Thymus (tissue), 11 donors: ENCODE data around the gene MED31. TPM values are rescaled to one million over a fixed set of nuclear protein-coding genes. Genes with fewer than 3 reads are reported as not detected.

Experiments used
- DNase-seq, 9 donors: peaks; one replicate each; pipeline ENCODE4 v3.0.0-alpha.2; 2013; ENCODE audit warnings: low spot score in 9 of 9, low read depth in 6 of 9, missing footprints in 1 of 9
- H3K27ac ChIP-seq, 2 donors: one replicate each; pipeline ENCODE4 v1.5.1; 2013; ENCODE audit warnings: control low read depth in 1 of 2, low read depth in 1 of 2, low read length in 1 of 2, mild to moderate bottlenecking in 1 of 2, moderate library complexity in 1 of 2
- H3K27me3 ChIP-seq, 2 donors: one replicate each; pipeline ENCODE4 v1.5.1; 2013; ENCODE audit warnings: low read length in 1 of 2; ENCODE audit not compliant: control insufficient read depth in 2 of 2, insufficient read depth in 1 of 2
- H3K36me3 ChIP-seq, 2 donors: one replicate each; pipeline ENCODE4 v1.5.1; 2013; ENCODE audit warnings: low read length in 1 of 2, mild to moderate bottlenecking in 1 of 2, moderate library complexity in 1 of 2; ENCODE audit not compliant: control insufficient read depth in 2 of 2, insufficient read depth in 2 of 2
- H3K4me1 ChIP-seq, 2 donors: one replicate each; pipeline ENCODE4 v1.5.1; 2013; ENCODE audit warnings: low read length in 2 of 2; ENCODE audit not compliant: control insufficient read depth in 2 of 2, insufficient read depth in 2 of 2
- H3K4me3 ChIP-seq, 2 donors: one replicate each; pipeline ENCODE4 v1.5.1; 2013; ENCODE audit warnings: low read length in 2 of 2, control low read depth in 1 of 2, mild to moderate bottlenecking in 1 of 2
- H3K9me3 ChIP-seq, 2 donors: one replicate each; pipeline ENCODE4 v1.5.1; 2013; ENCODE audit warnings: low read length in 1 of 2, mild to moderate bottlenecking in 1 of 2; ENCODE audit not compliant: control insufficient read depth in 2 of 2, insufficient read depth in 1 of 2
- WGBS: extraction: QIAGEN DNeasy Blood & Tissue Kit; methylation state at CpG from one replicate; pipeline ENCODE4 v1.1.7; 2013; 5-methylcytosine and 5-hydroxymethylcytosine counted together
- polyA plus RNA-seq: library from polyadenylated mRNA; stranded (reverse); fragments of 200-250 nt; gene quantifications from one replicate; pipeline ENCODE4 v1.2.3, GENCODE V29; 2013
- total RNA-seq: library from RNA; stranded (reverse); fragments of 120-200 nt; gene quantifications from one replicate; pipeline ENCODE4 v1.2.4, GENCODE V29; 2013
- donor health status: healthy.

Gene MED31
- total and polyA plus RNA-seq, 2 donors = 19.7 to 29.4 TPM

DNA sequence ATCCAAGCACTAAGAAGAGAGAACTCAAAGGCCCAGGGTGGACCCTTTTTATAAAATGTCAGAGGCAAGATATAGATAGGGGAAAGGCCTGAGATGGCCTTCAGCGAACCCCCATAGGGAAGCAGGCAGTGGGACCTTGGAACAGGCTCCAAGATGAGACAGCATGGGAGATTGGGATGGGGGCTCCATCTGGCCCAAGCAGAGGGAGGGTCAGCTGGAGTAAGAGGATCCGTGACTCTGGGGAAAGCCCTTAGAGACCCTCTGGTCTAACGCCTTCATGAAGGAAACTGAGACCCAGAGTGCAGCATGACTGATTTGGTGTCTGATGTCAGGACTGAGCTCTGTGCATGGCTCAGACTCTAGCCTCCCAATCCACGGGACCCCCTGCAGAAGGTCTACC is 30.9 kb upstream of the MED31 start:
- 92% methylated on average over 4 of the region's 4 CpGs for WGBS
- no peak for DNase-seq
- no peaks in the 10 kb centered on the region for H3K9me3 ChIP-seq
- no peak overlapping the region for H3K27ac ChIP-seq
- H3K4me3 ChIP-seq = no peak overlapping the region
- H3K27me3 ChIP-seq = peaks cover 0 to 34% of the 10 kb centered on the region in 2 donors
- H3K36me3 ChIP-seq = no peaks in the 10 kb centered on the region
- H3K4me1 ChIP-seq = peaks cover 0 to under 1% of the 10 kb centered on the region in 2 donors

DNA sequence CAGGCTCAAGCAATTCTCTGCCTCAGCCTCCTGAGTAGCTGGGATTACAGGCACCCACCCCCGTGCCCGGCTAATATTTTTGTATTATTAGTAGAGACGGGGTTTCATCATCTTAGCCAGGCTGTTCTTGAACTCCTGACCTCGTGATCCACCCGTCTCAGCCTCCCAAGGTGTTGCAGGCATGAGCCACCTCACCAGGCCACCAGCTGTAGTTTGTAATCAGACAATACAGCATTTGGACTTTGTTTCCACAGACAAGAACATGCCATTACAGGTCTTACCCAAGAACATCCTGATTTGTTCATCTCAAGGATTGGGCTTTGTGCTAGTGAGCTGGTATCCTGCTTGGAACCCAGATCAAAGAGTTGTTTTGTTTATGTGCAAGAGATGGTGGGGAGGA is 30.3 kb upstream of the MED31 start:
- no peak for DNase-seq
- H3K27ac ChIP-seq = no peak overlapping the region
- peaks cover 0 to 41% of the 10 kb centered on the region in 2 donors for H3K27me3 ChIP-seq
- peaks cover 0 to 5% of the 10 kb centered on the region in 2 donors for H3K4me1 ChIP-seq
- no peak overlapping the region for H3K4me3 ChIP-seq
- no peaks in the 10 kb centered on the region for H3K36me3 ChIP-seq
- WGBS = 94% methylated on average over 5 of the region's 5 CpGs
- H3K9me3 ChIP-seq = no peaks in the 10 kb centered on the region

DNA sequence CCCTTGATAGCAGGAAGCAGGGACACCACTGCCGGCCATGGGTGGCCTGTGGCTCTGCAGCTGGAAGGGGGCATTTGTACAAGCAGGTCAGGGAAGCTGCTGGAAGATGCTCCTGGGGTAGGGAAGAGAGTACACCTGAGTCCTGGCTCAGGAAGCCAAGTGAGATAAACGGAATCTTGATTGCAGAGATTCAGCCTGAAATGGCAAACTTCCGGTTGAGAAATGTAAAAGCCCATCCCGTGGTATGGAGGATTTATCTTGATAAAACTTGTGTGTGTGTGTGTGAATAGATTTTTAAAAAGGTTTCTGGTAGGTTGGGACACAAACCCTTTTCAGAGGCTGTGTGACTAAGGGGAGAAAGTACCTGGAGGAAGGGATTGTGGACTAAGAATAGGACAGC is 29.8 kb upstream of the MED31 start:
- no peak for DNase-seq
- Histone ChIP-seq H3K9me3 (no peaks in the 10 kb centered on the region), H3K4me1 (peaks cover 0 to 5% of the 10 kb centered on the region in 2 donors), H3K27ac (no peak overlapping the region), H3K4me3 (no peak overlapping the region), H3K36me3 (no peaks in the 10 kb centered on the region), H3K27me3 (peaks cover 2 to 46% of the 10 kb centered on the region in 2 donors)
- 87% methylated on average over 4 of the region's 4 CpGs for WGBS

DNA sequence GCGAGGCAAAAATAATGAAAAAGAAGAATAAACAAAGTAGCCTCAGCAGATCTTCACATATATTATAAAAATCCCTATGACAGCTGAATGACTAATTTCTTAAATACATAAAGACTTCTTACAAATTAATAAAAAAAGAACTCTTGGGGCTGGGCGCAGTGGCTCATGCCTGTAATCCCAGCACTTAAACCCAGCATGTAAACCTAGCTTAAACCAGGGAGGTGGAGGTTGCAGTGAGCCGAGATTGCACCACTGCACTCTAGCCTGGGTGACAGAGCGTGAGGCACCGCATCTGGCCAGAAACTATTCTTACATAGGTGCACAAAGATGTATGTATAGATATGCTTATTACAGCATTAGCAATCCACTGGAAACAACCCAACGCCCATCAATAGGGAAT is 27.8 kb upstream of the MED31 start:
- H3K36me3 ChIP-seq = no peaks in the 10 kb centered on the region
- peaks cover 2 to 43% of the 10 kb centered on the region in 2 donors for H3K27me3 ChIP-seq
- no peak overlapping the region for H3K27ac ChIP-seq
- H3K4me1 ChIP-seq = peaks cover 0 to 5% of the 10 kb centered on the region in 2 donors
- no peak for DNase-seq
- no peak overlapping the region for H3K4me3 ChIP-seq
- no peaks in the 10 kb centered on the region for H3K9me3 ChIP-seq
- 89% methylated on average over 6 of the region's 6 CpGs for WGBS

DNA sequence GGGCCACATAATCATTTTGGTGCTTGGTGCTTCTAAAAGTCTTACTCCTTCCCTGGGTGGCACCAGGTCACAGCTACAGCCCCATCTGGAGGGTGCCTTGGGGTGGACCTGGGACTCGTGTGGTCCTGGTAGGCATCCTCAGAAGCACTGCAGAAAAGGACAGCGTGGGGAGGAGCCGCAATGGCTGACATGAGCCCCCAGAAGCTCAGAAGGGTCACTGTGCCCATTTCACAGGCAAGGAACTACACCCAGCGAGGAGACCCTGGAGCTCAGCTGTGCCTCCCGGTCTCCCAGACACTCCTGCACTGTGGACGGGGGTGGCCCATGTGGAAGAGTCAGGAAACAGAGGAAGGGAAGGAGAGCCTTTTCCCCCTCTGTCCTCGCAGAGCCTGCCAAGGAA is 26.5 kb upstream of the MED31 start:
- Histone ChIP-seq H3K27ac (no peak overlapping the region), H3K36me3 (no peaks in the 10 kb centered on the region), H3K4me3 (no peak overlapping the region), H3K9me3 (no peaks in the 10 kb centered on the region), H3K4me1 (peaks cover 0 to 5% of the 10 kb centered on the region in 2 donors), H3K27me3 (peaks cover 2 to 40% of the 10 kb centered on the region in 2 donors)
- DNase-seq = no peak
- 78% methylated on average over 7 of the region's 7 CpGs for WGBS

DNA sequence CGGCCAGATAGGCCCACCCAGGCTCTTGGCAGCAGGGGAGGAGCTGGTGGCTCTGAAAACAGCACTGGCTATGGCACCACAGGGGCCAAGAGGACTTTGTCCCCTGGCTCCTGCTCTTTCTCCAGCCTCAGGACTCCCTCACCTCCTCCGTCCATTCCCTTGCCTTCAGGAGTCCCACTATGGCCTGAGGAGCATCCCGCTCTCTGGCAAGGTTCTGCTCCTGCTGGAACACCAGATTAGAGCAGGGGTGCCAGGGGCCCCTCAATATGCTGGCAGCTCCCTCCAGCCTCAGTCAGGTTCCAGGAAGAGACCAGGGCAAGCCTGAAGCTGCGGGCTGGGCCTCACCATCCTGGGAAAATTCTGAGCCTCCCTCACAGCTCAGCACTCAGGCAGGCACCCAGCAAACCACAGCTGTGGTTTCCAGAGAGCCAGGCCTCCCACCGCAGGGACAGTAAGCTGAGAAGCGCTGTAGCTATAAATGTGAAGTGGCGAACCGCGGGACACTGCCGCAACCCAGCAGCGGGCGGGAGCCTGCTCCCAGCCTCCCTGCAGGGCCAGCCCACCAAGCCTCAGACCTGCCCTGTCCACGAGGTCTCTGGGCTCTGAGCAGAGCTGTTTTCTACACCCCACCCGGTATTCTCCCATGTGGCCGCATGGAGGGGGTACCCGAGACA is 25.9 kb upstream of the MED31 start:
- Histone ChIP-seq H3K36me3 (no peaks in the 10 kb centered on the region), H3K9me3 (no peaks in the 10 kb centered on the region), H3K4me3 (no peak overlapping the region), H3K27me3 (peaks cover 2 to 37% of the 10 kb centered on the region in 2 donors), H3K27ac (no peak overlapping the region), H3K4me1 (peaks cover 0 to 5% of the 10 kb centered on the region in 2 donors)
- DNase-seq = no peak
- WGBS = 24% methylated on average over 16 of the region's 16 CpGs

DNA sequence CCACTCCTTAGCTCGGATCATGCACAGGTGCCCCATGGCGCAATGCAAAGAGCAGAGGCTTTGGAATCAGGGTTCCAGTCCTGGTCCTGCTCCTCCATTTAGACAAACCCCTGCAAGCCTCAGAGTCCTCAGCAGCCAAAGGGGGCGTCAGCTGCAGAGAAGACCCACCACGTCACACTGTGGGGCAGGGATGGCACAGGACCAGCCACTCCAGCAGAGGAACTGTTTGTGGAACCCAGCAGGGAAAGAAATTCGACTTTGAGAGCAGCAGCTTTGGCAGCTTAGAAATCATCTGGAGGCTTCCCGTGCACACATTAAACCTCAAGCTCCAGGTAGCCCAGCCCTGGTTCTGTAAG is 25.4 kb upstream of the MED31 start:
- Histone ChIP-seq H3K36me3 (no peaks in the 10 kb centered on the region), H3K27ac (no peak overlapping the region), H3K27me3 (peaks cover 2 to 36% of the 10 kb centered on the region in 2 donors), H3K9me3 (no peaks in the 10 kb centered on the region), H3K4me1 (peaks cover 0 to 5% of the 10 kb centered on the region in 2 donors), H3K4me3 (no peak overlapping the region)
- 77% methylated on average over 6 of the region's 6 CpGs for WGBS
- no peak for DNase-seq

DNA sequence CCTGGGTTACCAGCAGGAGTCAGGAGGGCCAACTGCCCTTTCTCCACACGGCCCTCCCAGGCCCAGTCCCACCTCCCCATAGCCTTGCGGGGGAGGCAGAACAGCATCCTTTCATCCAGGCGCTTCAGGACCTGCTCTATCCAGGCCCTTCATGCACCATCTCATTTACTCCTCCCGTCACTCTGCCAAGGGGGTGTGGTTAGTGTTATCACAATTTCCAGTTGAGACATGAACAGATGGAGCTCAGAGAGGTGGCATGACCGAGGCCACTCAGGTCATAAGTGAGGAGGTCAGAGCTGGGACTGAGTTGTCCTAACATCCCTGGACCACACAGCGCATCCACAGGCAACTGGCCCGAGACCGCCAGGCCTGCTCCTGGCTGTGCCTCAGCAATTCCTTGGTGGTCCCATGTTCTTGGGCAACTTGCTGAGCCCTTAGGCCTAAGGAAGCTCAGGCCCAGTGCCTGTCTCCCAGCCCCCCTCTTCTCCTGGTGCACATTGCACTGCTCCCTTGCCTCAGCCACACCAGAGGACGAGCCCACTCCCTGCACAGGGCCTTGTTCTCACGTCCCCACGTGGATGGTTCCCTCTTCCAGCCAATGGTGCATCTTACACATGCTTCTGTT is 23.9 kb upstream of the MED31 start:
- H3K36me3 ChIP-seq = no peaks in the 10 kb centered on the region
- H3K27ac ChIP-seq = no peak overlapping the region
- H3K4me1 ChIP-seq = peaks cover 0 to 5% of the 10 kb centered on the region in 2 donors
- H3K9me3 ChIP-seq = no peaks in the 10 kb centered on the region
- no peak for DNase-seq
- WGBS = 85% methylated on average over 11 of the region's 11 CpGs
- H3K4me3 ChIP-seq = no peak overlapping the region
- H3K27me3 ChIP-seq = peaks cover 2 to 30% of the 10 kb centered on the region in 2 donors

DNA sequence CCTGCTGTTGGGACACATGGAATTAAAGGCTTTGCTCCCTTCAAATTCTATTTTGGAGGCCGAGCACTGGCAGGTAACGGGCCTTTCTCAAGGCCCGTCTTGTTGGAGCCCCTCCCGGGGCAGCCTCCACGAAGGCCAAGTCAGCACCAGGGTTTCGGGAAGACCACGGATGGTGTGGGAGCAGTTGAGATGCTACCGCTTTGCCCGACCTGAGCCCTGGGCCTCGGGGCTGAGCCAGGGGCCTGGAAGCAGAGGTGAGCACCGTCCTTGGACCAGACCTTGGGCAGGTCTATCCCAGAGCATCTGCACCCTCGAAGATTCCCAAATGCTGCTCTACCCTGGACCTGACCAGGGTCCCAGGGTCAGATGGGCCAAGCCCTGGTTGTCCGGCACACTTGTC is 23.2 kb upstream of the MED31 start:
- no peak for DNase-seq
- Histone ChIP-seq H3K4me1 (peaks cover 0 to 5% of the 10 kb centered on the region in 2 donors), H3K9me3 (no peaks in the 10 kb centered on the region), H3K27me3 (peaks cover 2 to 34% of the 10 kb centered on the region in 2 donors), H3K27ac (no peak overlapping the region), H3K4me3 (no peak overlapping the region), H3K36me3 (no peaks in the 10 kb centered on the region)
- WGBS = 96% methylated on average over 13 of the region's 13 CpGs
